Ovary (tissue), 9 donors: ENCODE data around the gene KLK15. TPM values are rescaled to one million over a fixed set of nuclear protein-coding genes. Genes with fewer than 3 reads are reported as not detected.

Experiments used
- DNase-seq, 5 donors: peaks; one replicate each; pipeline ENCODE4 v3.0.0-alpha.2; 2019 to 2020
- H3K27ac ChIP-seq, 2 donors: fragments of 200-600 bp; one replicate each; pipeline versions ENCODE4 v1.5.1 to v1.8.0; 2019 to 2022
- H3K27me3 ChIP-seq: fragments of 200-600 bp; one replicate; pipeline ENCODE4 v1.8.0; 2022
- H3K36me3 ChIP-seq: fragments of 200-600 bp; sonication (generic); one replicate; pipeline ENCODE4 v1.5.1; 2019
- H3K4me1 ChIP-seq: one replicate; pipeline ENCODE4 v1.8.1; 2013; ENCODE audit warnings: mild to moderate bottlenecking, moderate library complexity; ENCODE audit not compliant: insufficient read depth
- H3K4me3 ChIP-seq: fragments of 200-600 bp; sonication (generic); one replicate; pipeline ENCODE4 v1.5.1; 2017
- H3K9me3 ChIP-seq, 2 donors: fragments of 200-600 bp in 1 of 2; sonication (generic) in 1 of 2; one replicate each; pipeline versions ENCODE4 v1.5.1 to v1.8.1; 2013 to 2019; ENCODE audit warnings: mild to moderate bottlenecking in 1 of 2, moderate library complexity in 1 of 2
- CTCF ChIP-seq, 3 donors: fragments of 450-650 bp in 2 of 3; fragments of 200-600 bp in 1 of 3; IDR thresholded peaks; one replicate each; pipeline versions ENCODE4 v1.5.1 to v1.8.0; 2016 to 2022; ENCODE audit warnings: antibody characterized with exemption in 3 of 3, mild to moderate bottlenecking in 1 of 3
- EP300 ChIP-seq: sonication (generic); formaldehyde crosslinking; IDR thresholded peaks from one replicate; pipeline ENCODE4 v1.6.1; 2017; ENCODE audit warnings: antibody characterized with exemption
- POLR2A ChIP-seq: fragments of 450-650 bp; IDR thresholded peaks from one replicate; pipeline ENCODE4 v1.6.1; 2017; ENCODE audit warnings: antibody characterized with exemption, mild to moderate bottlenecking, moderate library complexity
- WGBS, 3 donors: extraction: QIAGEN DNeasy Blood & Tissue Kit in 1 of 3; methylation state at CpG; one replicate each; pipeline versions ENCODE4 v1.1.5 to v1.1.7; 2013 to 2017; 5-methylcytosine and 5-hydroxymethylcytosine counted together
- intact Hi-C, 4 donors: fragments of 100-400 bp; cut with DNase I; formaldehyde crosslinking; loops; one replicate each; pipeline versions ENCODE4 v1.11.0 to v1.15.1; 2022 to 2023
- polyA plus RNA-seq, 2 donors: library from polyadenylated mRNA; stranded (reverse); fragments of 200-250 nt in 1 of 2; fragments of 350-450 nt in 1 of 2; fragmentation: Illumina TruSeq in 1 of 2; extraction: RNeasy Lipid Tissue Mini Kit (QIAGEN cat#74804) in 1 of 2; gene quantifications; one replicate each; pipeline ENCODE4 v1.2.3, GENCODE V29; 2013 to 2014
- total RNA-seq, 7 donors: library from RNA; depleted of rRNA in 2 of 7; stranded (reverse); fragments of >200 nt in 2 of 7; fragmentation: NEBNext Ultra II Directional in 3 of 7; extraction: Animal tissue kit (Norgen Biotek cat#: 25700) in 3 of 7; gene quantifications; one replicate each; pipeline versions ENCODE4 v1.1.0 to v1.2.4, GENCODE V29; 2016 to 2023
- donor health status: DM: no; HTN: no; CAD: no; lungs with moderate emphysema.
- donor health status: DM: no; HTN: no; CAD: no.
- donor health status: Bipolar disorder and iron deficiency.
- donor health status: DM: yes; HTN: yes; CAD: no.
- donor health status: DM: no; HTN: no; CAD: no.
- donor health status: DM: yes; HTN: yes; CAD: no.

The KLK15 gene
- total and polyA plus RNA-seq, 9 donors: not detected

- DNase-seq: no peak
- no peaks in the 10 kb centered on the region for H3K4me1 ChIP-seq
- H3K27me3 ChIP-seq: no peaks in the 10 kb centered on the region
- 47 to 81% (median 64%) methylated on average over 8 of the region's 8 CpGs for whole genome bisulfite sequencing, 3 donors
- TF ChIP-seq POLR2A (no peak), CTCF (IDR thresholded peaks at IDR 0.05) (no peak), EP300 (no peak)
- H3K27ac ChIP-seq: no peak overlapping the region
- H3K36me3 ChIP-seq: no peaks in the 10 kb centered on the region
- intact Hi-C loops: no loop called here
- no peak overlapping the region for H3K4me3 ChIP-seq
- H3K9me3 ChIP-seq: no peaks in the 10 kb centered on the region
Measured at GRCh38 chr19:50877338-50877737, 44.0 kb upstream of the KLK15 start.

- no peaks in the 10 kb centered on the region for H3K36me3 ChIP-seq
- no peaks in the 10 kb centered on the region for H3K4me1 ChIP-seq
- no peak overlapping the region for H3K4me3 ChIP-seq
- intact Hi-C loops: no loop called here
- no peaks in the 10 kb centered on the region for H3K27me3 ChIP-seq
- WGBS, 3 donors: 19 to 33% (median 20%) methylated on average over 7 of the region's 7 CpGs
- TF ChIP-seq POLR2A (no peak), CTCF (IDR thresholded peaks at IDR 0.05) (no peak), EP300 (no peak)
- H3K9me3 ChIP-seq: no peaks in the 10 kb centered on the region
- DNase-seq: no peak
- H3K27ac ChIP-seq: no peak overlapping the region
Measured at GRCh38 chr19:50876456-50876855, 43.1 kb upstream of the KLK15 start.

- no peaks in the 10 kb centered on the region for H3K27me3 ChIP-seq
- no peak for TF ChIP-seq EP300
- no peak for TF ChIP-seq CTCF (IDR thresholded peaks at IDR 0.05)
- no peak for TF ChIP-seq POLR2A
- no peak for DNase-seq
- no peaks in the 10 kb centered on the region for H3K9me3 ChIP-seq
- 22 to 33% (median 26%) methylated on average over 9 of the region's 9 CpGs for WGBS, 3 donors
- H3K27ac ChIP-seq: no peak overlapping the region
- no peaks in the 10 kb centered on the region for H3K4me1 ChIP-seq
- intact Hi-C loops: no loop called here
- no peaks in the 10 kb centered on the region for H3K36me3 ChIP-seq
- no peak overlapping the region for H3K4me3 ChIP-seq
Measured at GRCh38 chr19:50875795-50876422, 42.5 kb upstream of the KLK15 start.

GRCh38 chr19:50874211-50874610, 40.8 kb upstream of the KLK15 start:
- no peaks in the 10 kb centered on the region for H3K4me1 ChIP-seq
- WGBS, 3 donors: 57 to 63% (median 62%) methylated on average over 5 of the region's 5 CpGs
- no peak for TF ChIP-seq CTCF (IDR thresholded peaks at IDR 0.05)
- TF ChIP-seq EP300: no peak
- no peak for TF ChIP-seq POLR2A
- no peaks in the 10 kb centered on the region for H3K9me3 ChIP-seq
- H3K27ac ChIP-seq: no peak overlapping the region
- no peaks in the 10 kb centered on the region for H3K36me3 ChIP-seq
- DNase-seq: no peak
- no peaks in the 10 kb centered on the region for H3K27me3 ChIP-seq
- intact Hi-C loops: no loop called here
- no peak overlapping the region for H3K4me3 ChIP-seq
